Measurements from ENCODE around the gene INTS4. TPM values are rescaled to one million over a fixed set of nuclear protein-coding genes. Genes with fewer than 3 reads are reported as not detected.
"Not testable (repeated sequence)": the region's sequence is repeated elsewhere in the genome, so short reads cannot be mapped to it uniquely, and the experiment has no call there.

Gene INTS4
- total RNA-seq, 1 donor = 63.8 TPM

DNA sequence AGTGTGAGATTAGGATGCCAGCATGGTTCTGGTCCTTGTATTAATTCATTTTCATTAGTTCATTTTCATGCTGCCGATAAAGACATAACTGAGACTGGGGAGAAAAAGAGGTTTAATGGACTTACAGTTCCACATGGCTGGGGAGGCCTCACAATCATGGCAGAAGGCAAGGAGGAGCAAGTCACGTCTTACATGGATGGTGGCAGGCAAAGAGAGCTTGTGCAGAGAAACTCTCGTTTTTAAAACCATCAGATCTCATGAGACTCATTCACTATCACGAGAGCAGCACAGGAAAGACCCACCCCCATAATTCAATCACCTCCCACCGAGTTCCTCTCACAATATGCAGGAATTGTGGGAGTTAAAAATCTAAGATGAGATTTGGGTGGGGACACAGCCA, 150.8 kb downstream of the INTS4 start:
- H3K4me3 ChIP-seq (ENCODE audit: low read length); H3K27me3 ChIP-seq (ENCODE audit: insufficient read depth, low read length); H3K4me1 ChIP-seq (ENCODE audit: insufficient read depth, low read length); H3K9me3 ChIP-seq (ENCODE audit: low read depth, low read length): not testable (repeated sequence)

DNA sequence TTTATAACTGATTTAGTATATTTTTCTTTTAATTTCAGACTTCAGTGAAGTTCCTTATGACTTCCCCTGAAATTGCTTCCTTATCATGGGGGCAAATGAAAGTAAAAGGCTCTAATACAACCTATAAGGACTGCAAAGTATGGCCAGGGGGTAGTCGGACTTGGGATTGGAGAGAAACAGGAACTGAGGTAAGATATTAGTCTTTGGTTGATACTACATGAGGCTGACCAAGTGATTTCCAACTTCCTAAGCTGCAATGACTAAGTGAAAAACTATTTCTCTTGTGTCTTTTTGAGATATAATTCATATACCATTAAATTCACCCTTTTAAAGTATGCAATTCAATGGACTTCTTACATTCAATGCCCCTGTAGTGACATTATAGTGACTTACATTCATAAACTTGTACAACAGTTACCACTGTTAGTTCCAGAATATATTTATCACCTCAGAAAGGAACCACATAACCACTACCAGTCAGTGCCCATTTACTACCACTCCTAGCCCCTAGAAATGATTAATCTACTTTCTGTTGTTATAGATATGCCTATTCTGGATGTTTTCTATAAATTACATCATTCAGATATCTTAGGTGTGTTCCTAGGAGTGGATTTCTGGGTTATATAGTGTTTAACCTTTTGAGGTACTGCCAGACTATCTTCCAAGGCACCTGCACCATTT, 151.9 kb downstream of the INTS4 start:
- no peak overlapping the region for H3K4me3 ChIP-seq (ENCODE audit: low read length)
- H3K4me1 ChIP-seq (ENCODE audit: insufficient read depth, low read length) = no peaks in the 10 kb centered on the region
- H3K27me3 ChIP-seq (ENCODE audit: insufficient read depth, low read length) = no peaks in the 10 kb centered on the region
- no peaks in the 10 kb centered on the region for H3K9me3 ChIP-seq (ENCODE audit: low read depth, low read length)

GRCh38 chr11:77833302-77833701, 161.2 kb downstream of the INTS4 start:
- no peaks in the 10 kb centered on the region for H3K27me3 ChIP-seq (ENCODE audit: insufficient read depth, low read length)
- no peak overlapping the region for H3K4me3 ChIP-seq (ENCODE audit: low read length)
- no peaks in the 10 kb centered on the region for H3K9me3 ChIP-seq (ENCODE audit: low read depth, low read length)
- H3K4me1 ChIP-seq (ENCODE audit: insufficient read depth, low read length) = no peaks in the 10 kb centered on the region

DNA sequence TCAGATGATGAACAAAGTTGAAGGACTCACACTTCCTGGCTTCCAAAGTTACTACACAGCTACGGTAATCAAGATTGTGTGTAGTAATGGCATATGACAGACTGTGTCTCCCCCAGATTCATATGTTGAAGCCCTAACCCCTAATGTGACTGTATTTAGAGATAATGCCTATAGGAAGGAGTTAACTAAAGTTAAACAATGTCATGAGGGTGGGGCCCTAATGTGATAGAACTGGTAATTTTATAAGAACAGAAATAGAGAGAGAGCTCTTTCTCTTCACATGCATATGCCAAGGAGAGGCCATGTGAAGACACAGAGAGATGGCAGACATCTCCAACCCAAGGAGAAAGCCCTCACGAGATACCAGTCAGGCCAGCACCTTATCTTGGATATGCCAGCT, 165.5 kb downstream of the INTS4 start:
- no peak overlapping the region for H3K4me3 ChIP-seq (ENCODE audit: low read length)
- H3K9me3 ChIP-seq (ENCODE audit: low read depth, low read length) = no peaks in the 10 kb centered on the region
- no peaks in the 10 kb centered on the region for H3K27me3 ChIP-seq (ENCODE audit: insufficient read depth, low read length)
- no peaks in the 10 kb centered on the region for H3K4me1 ChIP-seq (ENCODE audit: insufficient read depth, low read length)

Other genes with a start within 250 kb of the INTS4 start
- 136 TPM for gene RSF1, start 173.9 kb downstream of the INTS4 start, total RNA-seq
- 2.8 TPM for gene AAMDC, start 173.5 kb downstream of the INTS4 start, total RNA-seq
- not detected for gene KCTD14, start 28.6 kb upstream of the INTS4 start, total RNA-seq
- 0.31 TPM for gene THRSP, start 69.2 kb upstream of the INTS4 start, total RNA-seq
- 18.5 TPM for gene NDUFC2, start 85.2 kb upstream of the INTS4 start, total RNA-seq
- 17.1 TPM for gene ALG8, start 145.0 kb upstream of the INTS4 start, total RNA-seq
- 2.2 TPM for gene KCTD21, start 194.0 kb upstream of the INTS4 start, total RNA-seq
- 6.0 TPM for gene USP35, start 194.3 kb upstream of the INTS4 start, total RNA-seq